Mesendoderm (in vitro differentiated cells): Measurements from ENCODE around the gene HPSE. TPM values are rescaled to one million over a fixed set of nuclear protein-coding genes. Genes with fewer than 3 reads are reported as not detected.

Source experiments
- DNase-seq: peaks from one replicate; pipeline ENCODE4 v3.0.0; 2013
- H2AK5ac ChIP-seq: 2 replicates; pipeline ENCODE4 v1.6.1; 2013; ENCODE audit warnings: low read length, inconsistent platforms
- H2BK120ac ChIP-seq: 2 replicates; pipeline ENCODE4 v1.6.1; 2013; ENCODE audit warnings: low read depth, mild to moderate bottlenecking, low read length, moderate library complexity, mixed read lengths
- H2BK15ac ChIP-seq: replicated peaks from 2 replicates; pipeline ENCODE4 v1.6.1; 2013; ENCODE audit warnings: low read depth, mild to moderate bottlenecking, moderate library complexity
- H2BK5ac ChIP-seq: 2 replicates; pipeline ENCODE4 v1.6.1; 2013; ENCODE audit warnings: low read length, inconsistent platforms
- H3K18ac ChIP-seq: 2 replicates; pipeline ENCODE4 v1.6.1; 2013; ENCODE audit warnings: mild to moderate bottlenecking, low read length, mixed read lengths
- H3K23ac ChIP-seq: one replicate; pipeline ENCODE4 v1.6.1; 2013; ENCODE audit warnings: low read length
- H3K27ac ChIP-seq: 2 replicates; pipeline ENCODE4 v1.5.1; 2013; ENCODE audit warnings: low read depth, mild to moderate bottlenecking, inconsistent platforms, low read length, moderate library complexity
- H3K27me3 ChIP-seq: 2 replicates; pipeline ENCODE4 v1.6.1; 2013; ENCODE audit warnings: low read length, control low read depth, mild to moderate bottlenecking, inconsistent platforms; ENCODE audit not compliant: insufficient read depth, poor library complexity
- H3K36me3 ChIP-seq: 2 replicates; pipeline ENCODE4 v1.6.1; 2013; ENCODE audit warnings: low read length, inconsistent platforms; ENCODE audit not compliant: control insufficient read depth, insufficient read depth
- H3K4ac ChIP-seq: one replicate; pipeline ENCODE4 v1.6.1; 2013; ENCODE audit warnings: low read depth, mild to moderate bottlenecking, low read length, moderate library complexity
- H3K4me1 ChIP-seq: 2 replicates; pipeline ENCODE4 v1.6.1; 2013; ENCODE audit warnings: low read depth, low read length, inconsistent platforms; ENCODE audit not compliant: control insufficient read depth
- H3K4me2 ChIP-seq: 2 replicates; pipeline ENCODE4 v1.6.1; 2013; ENCODE audit warnings: low read length
- H3K4me3 ChIP-seq: 2 replicates; pipeline ENCODE4 v1.5.1; 2013; ENCODE audit warnings: mild to moderate bottlenecking, low read length
- H3K56ac ChIP-seq: one replicate; pipeline ENCODE4 v1.6.1; 2013; ENCODE audit warnings: low read length
- H3K79me1 ChIP-seq: 2 replicates; pipeline ENCODE4 v1.6.1; 2013; ENCODE audit warnings: low read length, inconsistent platforms
- H3K79me2 ChIP-seq: 2 replicates; pipeline ENCODE4 v1.6.1; 2013; ENCODE audit warnings: mild to moderate bottlenecking, low read length; ENCODE audit not compliant: control insufficient read depth, insufficient read depth
- H3K9ac ChIP-seq: 2 replicates; pipeline ENCODE4 v1.6.1; 2013; ENCODE audit warnings: low read length, inconsistent platforms
- H4K5ac ChIP-seq: one replicate; pipeline ENCODE4 v1.6.1; 2013; ENCODE audit warnings: low read length
- H4K8ac ChIP-seq: one replicate; pipeline ENCODE4 v1.6.1; 2013; ENCODE audit warnings: low read depth, mild to moderate bottlenecking, control low read depth, low read length, moderate library complexity
- WGBS: extraction: QIAGEN DNeasy Blood & Tissue Kit; methylation state at CpG from one replicate; pipeline ENCODE4 v1.1.7; 2013; ENCODE audit warnings: low lambda C conversion rate, missing lambda C conversion rate; ENCODE audit not compliant: insufficient coverage; ENCODE audit errors: extremely low coverage; 5-methylcytosine and 5-hydroxymethylcytosine counted together
- polyA plus RNA-seq, 2 experiments: library from polyadenylated mRNA; stranded (reverse); fragments of 200-250 nt; gene quantifications; one replicate each; pipeline ENCODE4 v1.2.3, GENCODE V29; 2013

HPSE gene
- polyA plus RNA-seq (2013, experiment 1 of 2), result 1.8 TPM
- polyA plus RNA-seq (2013, experiment 2 of 2), result 1.7 TPM

- WGBS, result no CpG with 5 or more reads among the region's 63 CpGs
- Histone ChIP-seq H3K4me2 (peak within 1 kb of the TSS; percentile 89), H3K4ac (no peak within 1 kb of the TSS), H2BK120ac (no peak within 1 kb of the TSS), H3K18ac (no peak within 1 kb of the TSS), H2BK15ac (no peak within 1 kb of the TSS), H2BK5ac (no peak within 1 kb of the TSS), H3K79me2 (no peaks in the 10 kb centered on the region), H3K36me3 (no peaks in the 10 kb centered on the region), H3K9ac (peak within 1 kb of the TSS; percentile 64), H3K79me1 (no peaks in the 10 kb centered on the region), H3K4me3 (peak within 1 kb of the TSS; percentile 56), H4K8ac (no peak within 1 kb of the TSS), H4K5ac (no peak within 1 kb of the TSS), H3K56ac (peak within 1 kb of the TSS; percentile 82), H3K27me3 (peaks cover 10% of the 10 kb centered on the region), H3K4me1 (no peaks in the 10 kb centered on the region), H3K23ac (no peak within 1 kb of the TSS), H2AK5ac (no peak within 1 kb of the TSS), H3K27ac (no peak within 1 kb of the TSS)
- peak; percentile 81 for DNase-seq
Measured at GRCh38 chr4:83334425-83335241, at the start of gene HPSE. Gene HPSE (minus strand): TSS chr4:83334848. CDS start chr4:83334782, 66 bp downstream.

DNA sequence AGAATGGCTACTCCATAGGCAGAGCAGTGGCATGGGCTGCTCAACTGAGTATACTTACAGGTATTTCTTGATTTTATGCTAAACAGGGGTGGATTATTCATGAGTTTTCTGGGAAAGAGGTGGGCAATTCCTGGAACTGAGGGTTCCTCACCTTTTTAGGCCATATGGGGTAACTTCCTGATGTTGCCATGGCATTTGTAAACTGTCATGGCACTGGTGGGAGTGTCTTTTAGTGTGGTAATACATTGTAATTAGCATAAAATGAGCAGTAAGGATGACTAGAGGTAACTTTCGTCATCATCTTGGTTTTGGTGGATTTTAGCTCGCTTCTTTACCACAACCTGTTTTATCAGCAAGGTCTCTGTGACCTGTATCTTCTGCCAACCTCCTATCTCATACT, 48.2 kb upstream of the HPSE start:
- H2BK120ac ChIP-seq, result no peak overlapping the region
- no peak overlapping the region for H4K8ac ChIP-seq
- H3K9ac ChIP-seq, result no peak overlapping the region
- H2BK15ac ChIP-seq, result no peak overlapping the region
- no peak for DNase-seq
- no CpG with 5 or more reads among the region's 2 CpGs for WGBS
- H3K27ac ChIP-seq, result no peak overlapping the region
- no peaks in the 10 kb centered on the region for H3K4me1 ChIP-seq
- no peak overlapping the region for H2AK5ac ChIP-seq
- no peak overlapping the region for H3K4me3 ChIP-seq
- no peaks in the 10 kb centered on the region for H3K79me2 ChIP-seq
- no peak overlapping the region for H3K4ac ChIP-seq
- no peaks in the 10 kb centered on the region for H3K79me1 ChIP-seq
- no peak overlapping the region for H4K5ac ChIP-seq
- H2BK5ac ChIP-seq, result no peak overlapping the region
- H3K4me2 ChIP-seq, result no peak overlapping the region
- no peaks in the 10 kb centered on the region for H3K36me3 ChIP-seq
- H3K23ac ChIP-seq, result no peak overlapping the region
- no peak overlapping the region for H3K56ac ChIP-seq
- H3K18ac ChIP-seq, result no peak overlapping the region
- no peaks in the 10 kb centered on the region for H3K27me3 ChIP-seq

DNA sequence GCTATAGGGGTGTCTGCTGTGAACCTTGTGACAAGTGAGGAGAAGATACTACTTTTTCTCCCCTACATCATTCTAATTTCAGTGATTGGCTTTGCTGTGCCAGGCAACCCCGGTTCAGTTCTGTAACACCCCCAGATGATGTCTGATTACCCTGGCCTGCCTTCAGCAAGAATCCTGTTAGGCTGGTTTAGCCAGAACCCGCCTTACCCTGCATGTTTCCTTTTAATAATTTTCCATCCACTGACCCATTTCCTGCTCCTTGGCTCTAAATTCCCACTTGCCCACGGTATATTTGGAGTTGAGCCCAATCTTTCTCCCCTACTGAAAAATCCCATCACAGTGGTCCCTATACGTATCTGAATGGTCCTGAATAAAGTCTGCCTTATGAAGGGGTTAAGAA, 46.5 kb upstream of the HPSE start:
- Histone ChIP-seq H3K4ac (no peak overlapping the region), H3K4me2 (no peak overlapping the region), H3K79me2 (no peaks in the 10 kb centered on the region), H3K27me3 (no peaks in the 10 kb centered on the region), H3K27ac (no peak overlapping the region), H3K4me3 (no peak overlapping the region), H2BK120ac (no peak overlapping the region), H4K8ac (no peak overlapping the region), H3K36me3 (no peaks in the 10 kb centered on the region), H2BK15ac (no peak overlapping the region), H3K23ac (no peak overlapping the region), H3K18ac (no peak overlapping the region), H2AK5ac (no peak overlapping the region), H2BK5ac (no peak overlapping the region), H3K56ac (no peak overlapping the region), H4K5ac (no peak overlapping the region), H3K9ac (no peak overlapping the region), H3K79me1 (no peaks in the 10 kb centered on the region), H3K4me1 (no peaks in the 10 kb centered on the region)
- DNase-seq, result no peak
- WGBS, result no CpG with 5 or more reads among the region's 4 CpGs

GRCh38 chr4:83378419-83378818, 43.8 kb upstream of the HPSE start:
- DNase-seq, result peak; percentile 69
- Histone ChIP-seq H3K56ac (no peak overlapping the region), H4K8ac (no peak overlapping the region), H2AK5ac (no peak overlapping the region), H2BK15ac (no peak overlapping the region), H3K23ac (no peak overlapping the region), H3K79me2 (no peaks in the 10 kb centered on the region), H3K4ac (no peak overlapping the region), H4K5ac (no peak overlapping the region), H3K4me1 (no peaks in the 10 kb centered on the region), H3K4me2 (no peak overlapping the region), H3K4me3 (peak overlapping the region; percentile 25), H3K9ac (no peak overlapping the region), H3K18ac (no peak overlapping the region), H3K27me3 (no peaks in the 10 kb centered on the region), H3K27ac (no peak overlapping the region), H2BK5ac (no peak overlapping the region), H2BK120ac (no peak overlapping the region), H3K79me1 (no peaks in the 10 kb centered on the region), H3K36me3 (no peaks in the 10 kb centered on the region)
- WGBS, result no CpG with 5 or more reads among the region's 5 CpGs

GRCh38 chr4:83372931-83373330, 38.3 kb upstream of the HPSE start:
- Histone ChIP-seq H2AK5ac (no peak overlapping the region), H3K9ac (no peak overlapping the region), H4K8ac (no peak overlapping the region), H3K36me3 (no peaks in the 10 kb centered on the region), H3K4me1 (no peaks in the 10 kb centered on the region), H3K4ac (no peak overlapping the region), H4K5ac (no peak overlapping the region), H2BK15ac (no peak overlapping the region), H3K18ac (no peak overlapping the region), H2BK5ac (no peak overlapping the region), H3K79me1 (no peaks in the 10 kb centered on the region), H3K27ac (no peak overlapping the region), H2BK120ac (no peak overlapping the region), H3K27me3 (no peaks in the 10 kb centered on the region), H3K56ac (no peak overlapping the region), H3K79me2 (no peaks in the 10 kb centered on the region), H3K4me2 (no peak overlapping the region), H3K23ac (no peak overlapping the region), H3K4me3 (no peak overlapping the region)
- WGBS, result no CpG with 5 or more reads among the region's 1 CpG
- no peak for DNase-seq

DNA sequence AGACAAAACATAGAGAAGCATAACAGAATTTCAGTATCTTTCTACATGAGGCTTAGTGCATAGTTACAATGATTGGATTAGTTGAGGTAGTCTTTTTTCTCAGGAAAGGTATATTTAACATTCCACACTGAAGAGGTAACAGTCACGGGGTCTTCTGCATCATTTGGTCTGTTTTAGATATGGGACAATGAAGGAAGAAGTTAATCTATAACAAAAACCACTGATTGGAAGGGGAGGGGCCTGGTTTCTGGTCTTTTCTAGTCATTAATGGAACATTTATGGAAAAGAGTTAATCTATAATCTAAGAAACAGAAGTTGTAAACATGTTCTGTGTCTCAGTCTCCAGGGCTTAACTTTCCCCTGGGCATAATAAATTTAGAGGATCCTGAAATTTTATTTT, 37.3 kb upstream of the HPSE start:
- H3K27ac ChIP-seq, result no peak overlapping the region
- H3K4ac ChIP-seq, result no peak overlapping the region
- no peak overlapping the region for H3K56ac ChIP-seq
- no peak overlapping the region for H4K8ac ChIP-seq
- H2BK120ac ChIP-seq, result no peak overlapping the region
- no peak overlapping the region for H3K23ac ChIP-seq
- H3K79me1 ChIP-seq, result no peaks in the 10 kb centered on the region
- H3K79me2 ChIP-seq, result no peaks in the 10 kb centered on the region
- no peak overlapping the region for H3K4me3 ChIP-seq
- no CpG with 5 or more reads among the region's 1 CpG for WGBS
- no peak overlapping the region for H2BK5ac ChIP-seq
- no peaks in the 10 kb centered on the region for H3K4me1 ChIP-seq
- H2BK15ac ChIP-seq, result no peak overlapping the region
- H2AK5ac ChIP-seq, result no peak overlapping the region
- H4K5ac ChIP-seq, result no peak overlapping the region
- H3K18ac ChIP-seq, result no peak overlapping the region
- no peaks in the 10 kb centered on the region for H3K27me3 ChIP-seq
- H3K9ac ChIP-seq, result no peak overlapping the region
- no peak overlapping the region for H3K4me2 ChIP-seq
- H3K36me3 ChIP-seq, result no peaks in the 10 kb centered on the region
- DNase-seq, result no peak
